HG02870 (cell line): ENCODE measurements around the gene GPR153.

Source experiments
- ATAC-seq: cut with Tn5 transposase; IDR thresholded peaks from one replicate; pipeline ENCODE4 v1.9.1; 2021; ENCODE audit warnings: mild to moderate bottlenecking, moderate library complexity; ENCODE audit not compliant: unreplicated experiment

The GPR153 gene

DNA sequence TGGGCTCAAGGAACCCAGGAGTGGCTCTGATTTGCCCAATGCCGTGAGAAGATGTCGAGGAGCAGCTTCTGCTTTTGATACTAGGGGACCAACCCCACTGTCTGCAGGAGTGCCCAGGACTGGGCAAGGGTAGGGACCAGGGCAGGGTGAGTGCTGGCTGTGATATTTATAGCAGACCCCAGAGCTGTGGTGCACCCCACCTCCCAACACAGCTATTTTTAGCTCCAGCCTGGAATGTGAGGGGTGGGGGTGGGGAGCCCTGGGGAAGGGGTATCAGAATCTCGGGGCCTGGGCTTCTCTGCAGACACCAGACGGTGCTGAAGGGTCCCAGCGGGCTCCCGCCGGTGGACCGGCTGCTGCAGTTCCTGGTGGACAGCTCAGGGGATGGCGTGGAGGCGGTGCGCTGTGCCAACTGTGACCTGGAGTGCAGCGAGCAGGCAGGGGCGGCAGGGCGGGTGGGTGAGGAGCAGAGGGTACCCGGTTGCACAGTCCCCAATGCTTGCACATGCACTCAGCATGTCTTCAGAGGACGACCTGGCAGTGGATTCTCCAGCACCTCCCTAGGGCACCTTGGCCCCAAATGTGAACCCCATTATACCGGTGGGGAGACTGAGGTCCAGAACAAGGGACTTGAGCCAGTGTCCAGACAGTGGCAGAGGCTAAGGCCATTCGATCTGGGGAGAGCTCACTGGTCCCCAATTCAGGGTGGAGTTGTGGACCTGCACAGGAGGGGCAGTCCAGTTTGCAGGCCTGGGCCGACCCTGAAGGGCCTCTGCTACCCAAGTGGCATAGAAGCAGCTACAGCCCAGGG is 53.6 kb downstream of the GPR153 start:
- ATAC-seq: no peak

DNA sequence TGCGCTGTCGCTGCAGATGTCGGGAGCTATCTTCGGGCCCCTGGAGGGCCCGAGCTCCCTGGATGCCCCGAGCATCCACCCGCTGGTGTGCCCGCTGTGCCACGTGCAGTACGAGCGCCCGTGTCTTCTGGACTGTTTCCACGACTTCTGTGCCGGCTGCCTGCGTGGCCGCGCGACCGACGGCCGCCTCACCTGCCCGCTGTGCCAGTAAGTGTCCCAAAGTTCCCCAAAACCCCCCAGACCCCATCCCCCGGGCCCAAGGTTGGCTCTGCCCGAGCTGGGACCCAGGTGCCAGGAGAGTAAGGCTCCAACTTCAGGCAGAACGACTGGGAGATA is 54.4 kb downstream of the GPR153 start:
- ATAC-seq: peak; percentile 5

DNA sequence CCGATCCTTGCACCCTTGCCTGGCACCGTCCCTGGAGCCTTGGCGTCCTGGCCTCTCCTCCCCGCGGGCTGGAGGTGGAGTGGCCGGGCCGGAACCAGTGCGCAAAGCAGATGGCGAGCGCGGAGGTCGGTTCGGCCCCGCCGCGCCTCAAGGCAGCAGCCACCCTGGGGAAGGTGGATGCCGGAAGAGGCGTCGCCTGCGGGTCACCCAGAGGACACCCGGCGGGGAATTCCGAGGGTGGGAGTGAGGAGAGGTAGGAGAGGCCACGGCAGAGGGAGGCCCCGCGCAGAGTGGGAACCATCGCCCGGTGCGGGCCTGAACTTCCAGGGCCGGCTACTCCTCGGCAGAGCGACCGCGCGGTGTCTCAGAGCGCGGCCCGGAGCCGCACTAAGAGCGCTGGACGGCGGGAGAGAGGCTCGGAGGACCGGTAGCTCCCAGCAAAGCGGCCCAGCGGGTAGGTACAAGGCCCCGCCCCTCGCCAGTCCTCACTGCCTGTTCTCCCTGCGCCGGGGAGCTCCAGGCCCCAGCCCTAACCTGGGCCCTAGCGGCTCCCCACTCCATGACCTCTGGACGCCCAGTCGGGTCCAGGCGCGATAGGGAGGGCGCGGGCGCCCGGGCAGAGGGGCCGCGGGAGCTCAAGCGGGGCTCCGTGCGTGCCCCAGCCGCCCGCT is 54.9 kb downstream of the GPR153 start, which contains the start of gene RNF207:
Gene RNF207 (plus strand): TSS at position 271 of the 671 bp plus-strand sequence. CDS start 417 bp downstream, outside the sequence.
- ATAC-seq: peak; percentile 61

DNA sequence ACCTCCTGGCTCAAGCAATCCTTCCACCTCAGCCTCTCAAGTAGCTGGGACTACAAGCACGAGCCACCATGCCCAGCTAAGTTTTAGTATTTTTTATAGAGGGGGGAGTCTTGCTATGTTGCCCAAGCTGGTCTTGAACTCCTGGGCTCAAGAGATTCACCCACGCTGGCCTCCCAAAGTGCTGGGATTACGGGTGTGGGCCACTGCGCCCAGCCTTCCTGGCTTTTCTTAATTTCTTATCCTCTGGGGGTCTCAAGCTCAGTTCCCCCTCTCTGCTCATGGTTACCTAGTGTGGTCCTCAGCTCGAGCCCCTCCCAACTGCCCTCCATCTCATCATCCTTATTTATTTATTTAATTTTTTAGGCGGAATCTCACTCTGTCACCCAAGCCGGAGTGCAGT is 58.6 kb downstream of the GPR153 start:
- ATAC-seq: no peak

DNA sequence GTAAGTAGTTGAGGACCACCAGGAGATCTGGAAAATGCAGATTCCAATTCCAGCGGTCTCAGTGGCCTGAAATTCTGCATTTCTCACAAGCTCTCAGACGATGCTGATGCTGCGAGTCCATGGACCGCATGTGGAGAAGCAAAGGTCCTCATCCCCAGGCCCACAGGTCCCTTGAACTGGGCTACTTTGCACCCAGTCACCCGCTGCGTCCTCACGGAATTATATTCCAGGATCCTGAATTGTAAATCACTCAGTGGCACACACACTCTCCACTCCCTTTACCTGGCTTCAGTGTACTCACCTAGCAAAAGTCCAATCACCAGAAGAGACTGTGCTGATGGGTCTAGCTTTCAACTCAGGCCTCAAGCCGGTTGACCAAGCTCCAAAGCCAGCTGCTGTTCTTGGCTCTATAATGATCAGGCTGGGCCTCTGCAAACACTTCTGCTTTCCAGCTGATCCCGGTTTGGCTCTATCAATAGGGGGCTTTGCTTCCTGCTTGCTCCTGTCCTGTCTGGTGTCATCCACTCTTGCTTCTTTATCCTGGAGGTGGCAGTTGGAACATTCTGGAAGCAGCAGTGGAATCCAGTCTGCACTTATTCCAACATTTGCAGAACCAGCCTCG is 60.6 kb downstream of the GPR153 start:
- ATAC-seq: no peak

DNA sequence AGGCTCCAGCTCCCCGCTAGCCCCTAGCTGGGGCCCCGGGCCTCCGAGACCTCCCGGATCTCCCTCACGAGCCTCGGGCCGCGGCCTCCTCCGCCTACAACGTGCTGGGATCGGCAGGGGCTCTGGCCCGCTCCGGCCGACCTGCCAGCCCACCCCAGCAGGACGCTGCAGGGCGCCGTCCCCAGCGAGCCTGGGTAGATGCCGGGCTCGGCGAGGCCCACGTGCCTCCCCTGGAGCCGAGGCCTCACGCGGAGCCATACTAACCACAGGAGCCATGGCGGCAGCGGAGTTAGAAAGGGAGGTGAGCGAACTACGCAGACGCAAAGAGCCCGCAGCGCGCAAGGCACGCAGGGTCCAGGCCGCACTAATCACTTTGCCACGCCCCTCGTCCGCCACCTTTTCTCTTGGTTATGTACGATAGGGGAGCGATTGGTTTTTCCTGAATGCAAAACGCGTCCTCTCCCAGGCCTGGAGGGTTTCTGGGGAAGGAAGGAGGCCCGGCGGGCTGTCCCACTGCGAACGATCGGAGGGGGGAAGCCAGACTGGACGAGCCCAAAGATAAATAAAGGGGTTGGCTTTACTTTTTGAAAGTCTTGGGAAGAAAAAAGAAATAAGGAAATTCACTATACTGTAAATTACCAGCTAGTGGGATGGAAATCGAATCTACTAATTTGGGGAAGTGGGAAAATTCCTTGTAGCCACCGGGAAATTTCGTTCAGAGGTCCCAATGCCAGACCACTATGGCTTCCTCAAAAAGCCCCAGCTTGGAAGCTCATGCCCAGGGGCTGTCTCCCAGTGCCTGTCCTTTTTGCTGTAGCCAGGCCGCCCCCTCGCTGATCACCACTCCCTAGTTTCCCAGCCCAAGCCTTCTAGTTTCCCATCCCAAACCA is 61.4 kb downstream of the GPR153 start, which contains the start of gene RPL22:
Gene RPL22 (minus strand): TSS at position 298 of the 890 bp plus-strand sequence. CDS start 22 bp downstream, at position 276.
- ATAC-seq: peak; percentile 94

DNA sequence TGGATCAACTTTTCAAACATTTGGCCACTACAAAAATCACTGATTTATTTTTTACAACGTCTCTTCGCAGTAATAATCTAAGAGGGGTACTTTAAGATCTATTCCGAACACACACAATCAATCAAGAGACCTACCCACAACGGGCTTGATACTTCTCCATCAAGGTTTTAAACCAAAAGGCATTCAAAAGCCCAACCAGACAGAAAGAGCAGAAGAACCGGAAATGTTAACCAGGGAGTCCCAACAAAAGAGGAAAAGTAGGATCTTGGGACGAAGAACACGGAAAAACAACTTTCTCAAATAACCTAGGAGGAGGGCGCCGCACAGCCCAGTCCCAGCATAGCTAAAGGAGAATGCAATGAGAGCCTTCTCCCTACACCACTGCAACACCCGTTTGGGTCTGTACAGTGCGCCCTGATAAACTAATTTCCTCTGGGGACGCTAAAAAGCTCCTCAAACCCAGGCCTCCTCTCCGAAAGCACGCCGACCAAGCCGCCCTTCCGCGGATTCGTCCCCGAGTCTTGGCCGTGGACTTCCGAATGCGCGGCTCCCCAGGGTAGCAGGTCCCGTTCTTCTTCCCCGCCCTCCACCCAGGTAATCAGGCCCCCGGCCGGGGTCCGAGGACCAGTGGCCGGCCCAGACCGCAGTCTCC is 62.1 kb downstream of the GPR153 start:
- ATAC-seq: no peak

DNA sequence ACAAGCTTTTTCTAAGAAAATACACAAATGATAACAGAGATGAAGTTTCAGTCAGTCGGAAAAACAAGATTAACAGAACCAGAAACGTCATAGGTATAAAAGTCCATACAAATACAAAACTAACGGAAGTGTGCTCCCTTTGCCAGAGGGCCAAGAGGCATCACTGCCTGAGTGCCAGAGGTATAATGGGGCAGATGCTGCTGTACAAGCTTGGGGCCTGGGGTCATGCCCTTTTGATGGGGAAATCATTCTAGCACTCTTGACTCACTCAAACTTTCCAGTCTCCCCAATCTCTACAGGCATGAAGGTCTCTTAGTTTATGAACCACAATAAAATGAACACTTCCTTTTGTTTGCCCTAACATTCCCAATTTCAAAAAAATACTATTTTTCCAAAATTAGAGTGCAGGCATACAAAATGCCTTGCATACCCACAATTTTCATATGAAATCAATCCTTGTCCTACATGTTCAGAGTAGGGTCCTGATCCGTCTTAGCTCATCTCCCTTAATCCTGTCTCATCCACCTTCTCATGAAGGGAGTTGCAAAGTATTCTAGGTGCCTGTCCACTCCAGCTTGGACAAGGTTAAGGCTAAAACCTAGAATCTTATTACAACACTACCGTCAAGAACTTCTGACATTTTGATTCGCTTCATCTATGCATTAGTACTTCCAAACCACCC is 63.0 kb downstream of the GPR153 start:
- no peak for ATAC-seq
